Esophagus squamous epithelium (tissue), 4 donors: ENCODE measurements around the gene SPRR2E.

Experiments
- CTCF ChIP-seq, 6 experiments: fragments of 450-650 bp in 4 of 6; fragments of 200-600 bp in 2 of 6; sonication (generic) in 2 of 6; IDR thresholded peaks; one replicate each; pipeline ENCODE4 v1.5.1; 2016 to 2019; ENCODE audit warnings: antibody characterized with exemption in 6 of 6, mild to moderate bottlenecking in 4 of 6, moderate library complexity in 4 of 6
- POLR2A ChIP-seq, 4 donors: fragments of 450-650 bp; IDR thresholded peaks; one replicate each; pipeline ENCODE4 v1.6.1; 2017; ENCODE audit warnings: antibody characterized with exemption in 4 of 4, mild to moderate bottlenecking in 4 of 4, moderate library complexity in 3 of 4

- TF ChIP-seq POLR2A (IDR thresholded peaks at IDR 0.05), result no peak
- TF ChIP-seq CTCF (IDR thresholded peaks at IDR 0.05), result no peak
Observed at GRCh38 chr1:153071511-153071910, 22.8 kb downstream of the SPRR2E start, which contains the start of gene SPRR2B.
